Subcutaneous abdominal adipose tissue (tissue), 5 donors: ENCODE results near the gene TUB.

Source experiments
- H3K27ac ChIP-seq: one replicate; pipeline ENCODE4 v1.7.0; 2013; ENCODE audit warnings: low read depth, mild to moderate bottlenecking, inconsistent platforms, low read length, moderate library complexity
- H3K27me3 ChIP-seq, 5 donors: one replicate each; pipeline ENCODE4 v1.7.0; 2013; ENCODE audit warnings: low read length in 5 of 5, inconsistent platforms in 1 of 5; ENCODE audit not compliant: control insufficient read depth in 5 of 5, insufficient read depth in 4 of 5
- H3K36me3 ChIP-seq, 5 donors: one replicate each; pipeline ENCODE4 v1.7.0; 2013; ENCODE audit warnings: low read length in 5 of 5; ENCODE audit not compliant: control insufficient read depth in 5 of 5, insufficient read depth in 5 of 5
- H3K4me1 ChIP-seq, 5 donors: one replicate each; pipeline ENCODE4 v1.7.0; 2013; ENCODE audit warnings: low read length in 5 of 5, mild to moderate bottlenecking in 3 of 5, moderate library complexity in 1 of 5; ENCODE audit not compliant: control insufficient read depth in 5 of 5, insufficient read depth in 5 of 5
- H3K4me3 ChIP-seq, 5 donors: one replicate each; pipeline ENCODE4 v1.7.0; 2013; ENCODE audit warnings: low read length in 5 of 5, low read depth in 1 of 5
- H3K9ac ChIP-seq, 5 donors: one replicate each; pipeline ENCODE4 v1.7.0; 2013; ENCODE audit warnings: low read length in 5 of 5, mild to moderate bottlenecking in 4 of 5, moderate library complexity in 3 of 5
- H3K9me3 ChIP-seq, 5 donors: one replicate each; pipeline ENCODE4 v1.7.0; 2013; ENCODE audit warnings: low read length in 5 of 5; ENCODE audit not compliant: control insufficient read depth in 5 of 5
- donor health status: healthy.
- donor health status: healthy.
- donor health status: healthy.
- donor health status: healthy.
- donor health status: healthy.

Gene TUB

GRCh38 chr11:8045839-8046238 lies 35.2 kb upstream of the TUB start:
- H3K9ac ChIP-seq, result no peak overlapping the region
- no peaks in the 10 kb centered on the region for H3K36me3 ChIP-seq
- H3K27me3 ChIP-seq, result no peaks in the 10 kb centered on the region
- H3K4me1 ChIP-seq, result no peaks in the 10 kb centered on the region
- no peaks in the 10 kb centered on the region for H3K9me3 ChIP-seq
- H3K27ac ChIP-seq, result no peak overlapping the region
- H3K4me3 ChIP-seq, result no peak overlapping the region

GRCh38 chr11:8047382-8047781 lies 33.6 kb upstream of the TUB start:
- H3K4me3 ChIP-seq, result no peak overlapping the region
- no peak overlapping the region for H3K9ac ChIP-seq
- H3K27ac ChIP-seq, result no peak overlapping the region
- H3K4me1 ChIP-seq, result peaks cover 0 to 2% (median 0%) of the 10 kb centered on the region in 5 donors
- no peaks in the 10 kb centered on the region for H3K27me3 ChIP-seq
- no peaks in the 10 kb centered on the region for H3K36me3 ChIP-seq
- no peaks in the 10 kb centered on the region for H3K9me3 ChIP-seq

- peaks cover 0 to 2% (median 0%) of the 10 kb centered on the region in 5 donors for H3K4me1 ChIP-seq
- no peak overlapping the region for H3K9ac ChIP-seq
- no peaks in the 10 kb centered on the region for H3K36me3 ChIP-seq
- no peak overlapping the region for H3K4me3 ChIP-seq
- no peaks in the 10 kb centered on the region for H3K9me3 ChIP-seq
- no peak overlapping the region for H3K27ac ChIP-seq
- H3K27me3 ChIP-seq, result no peaks in the 10 kb centered on the region
Observed at GRCh38 chr11:8049084-8049483, 31.9 kb upstream of the TUB start.

- no peaks in the 10 kb centered on the region for H3K36me3 ChIP-seq
Observed at GRCh38 chr11:8055091-8055835, 25.7 kb upstream of the TUB start.

GRCh38 chr11:8055836-8056526 lies 25.0 kb upstream of the TUB start:
- H3K36me3 ChIP-seq, result no peaks in the 10 kb centered on the region
- H3K9me3 ChIP-seq, result no peaks in the 10 kb centered on the region
- peaks cover 9 to 43% (median 24%) of the 10 kb centered on the region in 5 donors for H3K4me1 ChIP-seq
- no peak overlapping the region for H3K4me3 ChIP-seq
- no peak overlapping the region for H3K9ac ChIP-seq
- H3K27me3 ChIP-seq, result peaks cover 0 to 3% (median 0%) of the 10 kb centered on the region in 5 donors
- H3K27ac ChIP-seq, result no peak overlapping the region

More at GRCh38 chr11:8055091-8055835, 25.7 kb upstream of the TUB start:
- Histone ChIP-seq H3K9me3 (no peaks in the 10 kb centered on the region), H3K27ac (no peak overlapping the region), H3K4me1 (peaks cover 6 to 37% (median 19%) of the 10 kb centered on the region in 5 donors), H3K9ac (no peak overlapping the region), H3K27me3 (peaks cover 0 to 3% (median 0%) of the 10 kb centered on the region in 5 donors), H3K4me3 (no peak overlapping the region)

GRCh38 chr11:8056810-8057463 lies 24.1 kb upstream of the TUB start:
- Histone ChIP-seq H3K4me3 (no peak overlapping the region), H3K9me3 (no peaks in the 10 kb centered on the region), H3K4me1 (peaks cover 9 to 52% (median 34%) of the 10 kb centered on the region in 5 donors), H3K27ac (peak overlapping the region; percentile 62), H3K36me3 (no peaks in the 10 kb centered on the region), H3K9ac (peak overlapping the region in 1 of 5 donors; percentile 21), H3K27me3 (peaks cover 0 to 3% (median 0%) of the 10 kb centered on the region in 5 donors)

- no peaks in the 10 kb centered on the region for H3K9me3 ChIP-seq
- no peak overlapping the region for H3K27ac ChIP-seq
- peaks cover 0 to 3% (median 0%) of the 10 kb centered on the region in 5 donors for H3K27me3 ChIP-seq
- no peak overlapping the region for H3K9ac ChIP-seq
- H3K4me1 ChIP-seq, result peaks cover 9 to 65% (median 47%) of the 10 kb centered on the region in 5 donors
- H3K4me3 ChIP-seq, result no peak overlapping the region
- H3K36me3 ChIP-seq, result no peaks in the 10 kb centered on the region
Observed at GRCh38 chr11:8058216-8058615, 22.8 kb upstream of the TUB start.

GRCh38 chr11:8059030-8059429 lies 22.0 kb upstream of the TUB start:
- Histone ChIP-seq H3K4me3 (no peak overlapping the region), H3K27ac (no peak overlapping the region), H3K4me1 (peaks cover 9 to 73% (median 51%) of the 10 kb centered on the region in 5 donors), H3K27me3 (peaks cover 0 to 3% (median 0%) of the 10 kb centered on the region in 5 donors), H3K36me3 (no peaks in the 10 kb centered on the region), H3K9ac (no peak overlapping the region), H3K9me3 (no peaks in the 10 kb centered on the region)

GRCh38 chr11:8059571-8060011 lies 21.4 kb upstream of the TUB start:
- Histone ChIP-seq H3K27me3 (peaks cover 0 to 3% (median 0%) of the 10 kb centered on the region in 5 donors), H3K9ac (no peak overlapping the region), H3K9me3 (no peaks in the 10 kb centered on the region), H3K36me3 (no peaks in the 10 kb centered on the region), H3K4me3 (no peak overlapping the region), H3K4me1 (peaks cover 9 to 79% (median 57%) of the 10 kb centered on the region in 5 donors), H3K27ac (no peak overlapping the region)
